SK-N-SH treated with all-trans-retinoic acid at 6 μM for 48 hours (cell line): ENCODE results near the gene PCP4.

ENCODE experiments used
- ATAC-seq: fragments of 200-7000 bp; cut with Tn5 transposase; 3 replicates; pipeline ENCODE4 v1.9.1; 2020; ENCODE audit warnings: mild to moderate bottlenecking, moderate library complexity
- ARNTL ChIP-seq: fragments of 450-650 bp; formaldehyde crosslinking; IDR thresholded peaks from 2 replicates; pipeline ENCODE4 v1.5.0; 2020; ENCODE audit warnings: low read depth, mild to moderate bottlenecking, moderate library complexity, borderline replicate concordance
- BACH2 ChIP-seq: fragments of 250-450 bp; sonication (Bioruptor Pico); IDR thresholded peaks from 2 replicates; pipeline ENCODE4 v1.9.0; 2021; ENCODE audit warnings: mild to moderate bottlenecking, borderline replicate concordance
- CREB5 ChIP-seq: fragments of 250-450 bp; sonication (Bioruptor Pico); IDR thresholded peaks from 2 replicates; pipeline ENCODE4 v1.5.1; 2020; ENCODE audit warnings: low read depth, mild to moderate bottlenecking, moderate library complexity
- CSDC2 ChIP-seq: fragments of 250-450 bp; sonication (Bioruptor Pico); IDR thresholded peaks from 2 replicates; pipeline ENCODE4 v1.5.0; 2020; ENCODE audit warnings: mild to moderate bottlenecking, moderate library complexity
- CSRNP3 ChIP-seq: fragments of 250-450 bp; sonication (Bioruptor Pico); IDR thresholded peaks from 2 replicates; pipeline ENCODE4 v1.5.1; 2021; ENCODE audit warnings: mild to moderate bottlenecking, moderate library complexity
- ISL1 ChIP-seq: fragments of 250-450 bp; sonication (Bioruptor Pico); IDR thresholded peaks from 2 replicates; pipeline ENCODE4 v2.1.2; 2022; ENCODE audit warnings: mild to moderate bottlenecking, moderate library complexity
- OSR1 ChIP-seq: fragments of 250-450 bp; sonication (Bioruptor Pico); IDR thresholded peaks from 2 replicates; pipeline ENCODE4 v1.8.0; 2022; ENCODE audit warnings: moderate library complexity, mild to moderate bottlenecking, inconsistent platforms
- PPARA ChIP-seq: fragments of 250-450 bp; sonication (Bioruptor Pico); IDR thresholded peaks from 2 replicates; pipeline ENCODE4 v1.5.0; 2020; ENCODE audit warnings: mild to moderate bottlenecking, borderline replicate concordance
- SNAI2 ChIP-seq: fragments of 250-450 bp; sonication (Bioruptor Pico); IDR thresholded peaks from 2 replicates; pipeline ENCODE4 v1.5.0; 2020; ENCODE audit warnings: mild to moderate bottlenecking, moderate library complexity
- TCF4 ChIP-seq: fragments of 250-450 bp; sonication (Bioruptor Pico); IDR thresholded peaks from 2 replicates; pipeline ENCODE4 v1.8.0; 2021; ENCODE audit warnings: mild to moderate bottlenecking, moderate library complexity, borderline replicate concordance
- TOX ChIP-seq: fragments of 250-450 bp; sonication (Bioruptor Pico); IDR thresholded peaks from 2 replicates; pipeline ENCODE4 v1.8.0; 2021; ENCODE audit warnings: mild to moderate bottlenecking, moderate library complexity, borderline replicate concordance
- TSHZ2 ChIP-seq: fragments of 250-450 bp; sonication (Bioruptor Pico); IDR thresholded peaks from 2 replicates; pipeline ENCODE4 v1.5.0; 2020; ENCODE audit warnings: mild to moderate bottlenecking, moderate library complexity
- ZC3H10 ChIP-seq: fragments of 250-450 bp; sonication (Bioruptor Pico); IDR thresholded peaks from 2 replicates; pipeline ENCODE4 v1.5.1; 2021; ENCODE audit warnings: mild to moderate bottlenecking, moderate library complexity
- ZFP3 ChIP-seq: fragments of 250-450 bp; sonication (Bioruptor Pico); IDR thresholded peaks from 2 replicates; pipeline ENCODE4 v1.5.0; 2020; ENCODE audit warnings: mild to moderate bottlenecking, moderate library complexity
- ZFP30 ChIP-seq: fragments of 450-650 bp; formaldehyde crosslinking; IDR thresholded peaks from 2 replicates; pipeline ENCODE4 v1.5.0; 2022; ENCODE audit warnings: mild to moderate bottlenecking, moderate library complexity
- ZNF565 ChIP-seq: fragments of 450-650 bp; formaldehyde crosslinking; conservative IDR thresholded peaks from 2 replicates; pipeline ENCODE4 v1.5.0; 2020; ENCODE audit warnings: low read depth, mild to moderate bottlenecking, moderate library complexity
- ZNF8 ChIP-seq: fragments of 450-650 bp; formaldehyde crosslinking; IDR thresholded peaks from 2 replicates; pipeline ENCODE4 v1.5.0; 2020; ENCODE audit warnings: mild to moderate bottlenecking, moderate library complexity
- TF ChIP-seq, protein P1 (sequence below): fragments of 250-450 bp; sonication (Bioruptor Pico); IDR thresholded peaks from 2 replicates; pipeline ENCODE4 v1.8.0; 2020; ENCODE audit warnings: mild to moderate bottlenecking, moderate library complexity, borderline replicate concordance
- TF ChIP-seq, protein P2 (sequence below): fragments of 250-450 bp; sonication (Bioruptor Pico); IDR thresholded peaks from 2 replicates; pipeline ENCODE4 v1.8.0; 2021; ENCODE audit warnings: low read depth, mild to moderate bottlenecking, moderate library complexity, borderline replicate concordance

The PCP4 gene

DNA sequence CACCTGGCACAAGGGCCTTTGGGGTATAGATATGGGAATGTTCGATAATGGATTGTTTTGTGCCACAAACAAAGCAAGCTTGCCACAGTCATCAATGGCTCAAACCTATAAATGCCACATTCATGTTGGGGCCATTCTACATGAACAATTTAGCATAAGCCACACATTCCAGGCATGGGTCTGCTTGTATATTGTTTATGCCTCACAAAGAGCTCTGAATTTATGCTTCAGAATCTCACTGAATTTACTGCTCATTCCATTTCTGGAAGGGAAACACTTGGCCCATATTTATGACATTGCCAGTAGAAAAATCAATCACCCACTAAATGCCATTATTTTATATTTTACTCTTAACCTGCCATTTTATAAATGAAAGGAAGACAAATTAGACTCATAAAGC is 6.4 kb downstream of the PCP4 start (continued):
- TF ChIP-seq, protein P1, sequence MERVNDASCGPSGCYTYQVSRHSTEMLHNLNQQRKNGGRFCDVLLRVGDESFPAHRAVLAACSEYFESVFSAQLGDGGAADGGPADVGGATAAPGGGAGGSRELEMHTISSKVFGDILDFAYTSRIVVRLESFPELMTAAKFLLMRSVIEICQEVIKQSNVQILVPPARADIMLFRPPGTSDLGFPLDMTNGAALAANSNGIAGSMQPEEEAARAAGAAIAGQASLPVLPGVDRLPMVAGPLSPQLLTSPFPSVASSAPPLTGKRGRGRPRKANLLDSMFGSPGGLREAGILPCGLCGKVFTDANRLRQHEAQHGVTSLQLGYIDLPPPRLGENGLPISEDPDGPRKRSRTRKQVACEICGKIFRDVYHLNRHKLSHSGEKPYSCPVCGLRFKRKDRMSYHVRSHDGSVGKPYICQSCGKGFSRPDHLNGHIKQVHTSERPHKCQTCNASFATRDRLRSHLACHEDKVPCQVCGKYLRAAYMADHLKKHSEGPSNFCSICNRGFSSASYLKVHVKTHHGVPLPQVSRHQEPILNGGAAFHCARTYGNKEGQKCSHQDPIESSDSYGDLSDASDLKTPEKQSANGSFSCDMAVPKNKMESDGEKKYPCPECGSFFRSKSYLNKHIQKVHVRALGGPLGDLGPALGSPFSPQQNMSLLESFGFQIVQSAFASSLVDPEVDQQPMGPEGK, result no peak
- TF ChIP-seq TOX (CRISPR knock-in tag) (no peak), ISL1 (CRISPR knock-in tag) (no peak), ZC3H10 (no peak), ZNF565 (no peak), ARNTL (CRISPR knock-in tag) (no peak)
- TF ChIP-seq, protein P2, sequence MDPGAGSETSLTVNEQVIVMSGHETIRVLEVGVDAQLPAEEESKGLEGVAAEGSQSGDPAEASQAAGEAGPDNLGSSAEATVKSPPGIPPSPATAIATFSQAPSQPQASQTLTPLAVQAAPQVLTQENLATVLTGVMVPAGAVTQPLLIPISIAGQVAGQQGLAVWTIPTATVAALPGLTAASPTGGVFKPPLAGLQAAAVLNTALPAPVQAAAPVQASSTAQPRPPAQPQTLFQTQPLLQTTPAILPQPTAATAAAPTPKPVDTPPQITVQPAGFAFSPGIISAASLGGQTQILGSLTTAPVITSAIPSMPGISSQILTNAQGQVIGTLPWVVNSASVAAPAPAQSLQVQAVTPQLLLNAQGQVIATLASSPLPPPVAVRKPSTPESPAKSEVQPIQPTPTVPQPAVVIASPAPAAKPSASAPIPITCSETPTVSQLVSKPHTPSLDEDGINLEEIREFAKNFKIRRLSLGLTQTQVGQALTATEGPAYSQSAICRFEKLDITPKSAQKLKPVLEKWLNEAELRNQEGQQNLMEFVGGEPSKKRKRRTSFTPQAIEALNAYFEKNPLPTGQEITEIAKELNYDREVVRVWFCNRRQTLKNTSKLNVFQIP (CRISPR knock-in tag), result no peak

DNA sequence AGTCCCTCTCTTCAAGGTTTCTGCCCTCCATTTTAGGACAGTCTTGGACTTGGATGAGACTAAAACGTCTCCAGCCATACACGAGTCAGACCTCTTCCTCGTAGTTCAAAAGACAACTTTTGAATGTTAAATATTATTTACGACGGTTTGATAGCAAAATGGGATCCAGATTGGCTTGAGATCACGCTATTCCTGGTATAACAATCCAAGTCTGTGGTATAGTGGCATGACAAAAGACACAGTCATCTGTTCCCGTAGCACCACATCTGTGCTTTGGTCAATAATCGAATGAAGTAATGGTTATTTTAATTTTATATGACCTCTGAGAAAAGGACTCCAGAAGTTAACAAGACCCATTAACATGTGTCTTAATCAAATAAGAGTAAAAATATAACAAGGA is 7.0 kb downstream of the PCP4 start:
- no peak for TF ChIP-seq ZNF8 (CRISPR knock-in tag)
- TF ChIP-seq, protein P2 (CRISPR knock-in tag), result no peak
- TF ChIP-seq, all 23 proteins: peak for 0
- no peak for ATAC-seq

DNA sequence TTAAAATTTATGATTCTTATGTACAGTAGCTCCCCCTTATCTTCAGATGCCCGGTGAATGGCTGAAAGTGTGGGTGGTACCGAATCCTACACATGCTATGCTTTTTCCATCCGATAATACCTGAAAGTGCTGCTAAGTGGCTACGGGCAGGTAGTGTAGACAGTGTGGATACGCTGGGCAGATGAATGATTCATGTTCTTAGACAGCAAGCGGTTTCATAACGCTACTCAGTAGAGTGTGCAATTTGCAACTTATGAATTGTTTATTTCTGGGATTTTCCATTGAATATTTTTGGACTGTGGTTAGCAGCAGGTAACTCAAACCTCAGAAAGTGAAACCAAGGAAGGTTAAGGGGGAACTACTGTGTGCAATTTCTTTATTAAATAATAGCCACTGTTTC is 7.5 kb downstream of the PCP4 start:
- no peak for ATAC-seq
- TF ChIP-seq TOX (CRISPR knock-in tag) (no peak), CREB5 (CRISPR knock-in tag) (no peak), ZFP30 (CRISPR knock-in tag) (no peak), BACH2 (CRISPR knock-in tag) (no peak), ZFP3 (no peak), CSDC2 (CRISPR knock-in tag) (no peak), ZC3H10 (no peak), OSR1 (CRISPR knock-in tag) (no peak), ARNTL (CRISPR knock-in tag) (no peak), TCF4 (CRISPR knock-in tag) (no peak), TSHZ2 (CRISPR knock-in tag) (no peak), ISL1 (CRISPR knock-in tag) (no peak), PPARA (CRISPR knock-in tag) (no peak), SNAI2 (CRISPR knock-in tag) (no peak), CSRNP3 (no peak)
- TF ChIP-seq, protein P2 (CRISPR knock-in tag), result no peak
- TF ChIP-seq, protein P1, result no peak
